ENCODE data around the gene CCDC60.

CCDC60 gene

GRCh38 chr12:119334430-119335170, at the start of gene CCDC60:
Gene CCDC60 (plus strand): TSS chr12:119334729. CDS start chr12:119335177, 448 bp downstream.
- no peak for DNase-seq

GRCh38 chr12:119288576-119288975, 46.0 kb upstream of the CCDC60 start:
- DNase-seq = no peak

DNA sequence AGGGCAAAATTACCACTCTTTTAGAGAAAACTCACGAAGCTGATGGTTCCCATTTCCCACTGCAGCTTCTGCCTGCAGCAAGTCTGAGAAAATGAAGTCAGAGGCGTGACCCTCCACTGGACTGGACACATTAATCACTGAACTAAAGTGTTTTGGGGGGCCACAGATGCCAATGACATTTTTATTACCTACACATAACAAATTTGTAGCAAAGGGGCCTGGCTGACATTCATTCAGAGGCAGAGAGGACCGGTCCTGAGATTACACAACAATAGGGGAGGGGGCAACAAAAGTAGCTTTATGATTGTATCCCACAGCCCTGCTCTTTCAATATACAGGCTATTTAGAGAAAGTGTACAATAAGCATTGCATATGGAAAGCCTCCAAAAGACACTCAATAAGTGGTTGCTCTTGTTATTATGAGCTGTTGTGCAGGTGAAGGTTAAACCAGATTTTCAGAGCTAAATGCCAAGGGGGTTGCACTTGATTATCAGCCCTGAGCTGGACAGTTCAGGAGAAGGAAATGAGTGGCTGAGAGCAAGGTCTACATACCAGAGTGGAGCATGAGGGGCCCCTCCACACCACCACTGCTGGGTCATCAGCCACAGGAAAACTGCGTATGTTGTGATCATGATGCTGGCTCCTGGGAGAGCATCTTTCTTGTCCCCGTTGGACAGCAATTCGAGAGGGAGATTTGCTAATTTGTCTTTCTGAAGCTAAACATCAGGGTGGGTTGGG, 41.5 kb upstream of the CCDC60 start:
- no peak for DNase-seq

GRCh38 chr12:119294211-119294610, 40.3 kb upstream of the CCDC60 start:
- DNase-seq = no peak

- peak; percentile 60 for DNase-seq
These were observed 38.0 kb upstream of the CCDC60 start for GRCh38 chr12:119296535-119296934.

DNA sequence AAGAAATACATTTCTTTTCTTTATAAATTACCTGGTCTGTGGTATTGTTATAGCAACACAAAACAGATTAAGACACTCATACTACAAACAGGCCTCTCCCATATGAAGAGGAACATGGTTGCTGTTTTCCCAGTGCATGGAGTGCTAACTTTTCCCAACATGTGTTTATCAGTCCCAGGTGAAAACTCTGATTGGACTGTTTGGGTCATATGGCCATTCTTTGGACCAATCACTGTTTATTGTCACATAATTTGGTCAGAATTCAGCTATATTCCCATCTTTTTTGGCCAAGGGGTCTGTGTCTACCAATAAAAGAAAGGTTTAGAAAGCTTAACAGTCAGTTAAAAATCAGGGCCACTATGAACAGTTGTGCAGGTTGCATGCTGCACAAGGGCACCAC, 35.4 kb upstream of the CCDC60 start:
- DNase-seq = no peak

- DNase-seq = no peak
These were observed 33.1 kb upstream of the CCDC60 start for GRCh38 chr12:119301379-119301778.

GRCh38 chr12:119302451-119303080, 32.0 kb upstream of the CCDC60 start:
- DNase-seq = no peak

- DNase-seq = no peak
These were observed 27.9 kb upstream of the CCDC60 start for GRCh38 chr12:119306593-119306992.

GRCh38 chr12:119307747-119308146, 26.8 kb upstream of the CCDC60 start:
- DNase-seq = no peak

- DNase-seq = no peak
These were observed 25.6 kb upstream of the CCDC60 start for GRCh38 chr12:119308708-119309456.

DNA sequence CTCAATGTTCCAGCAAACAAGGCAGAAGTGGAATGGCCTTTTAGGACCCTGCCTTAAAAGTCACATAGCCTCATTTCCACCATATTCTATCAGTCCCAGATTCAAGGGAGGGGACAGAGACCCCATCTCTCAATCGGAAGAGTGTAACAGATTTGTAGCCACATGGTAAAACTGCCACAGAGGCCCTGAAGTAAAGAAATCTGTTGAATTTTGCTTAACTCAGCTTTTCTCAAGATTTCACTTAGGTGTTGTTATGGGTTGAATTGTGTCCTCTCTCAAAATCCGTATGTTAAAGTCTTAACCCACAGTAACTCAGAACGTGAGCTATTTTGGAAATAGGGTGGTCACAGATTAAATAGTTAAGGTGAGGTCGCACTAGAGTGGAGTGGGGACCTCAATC, 22.7 kb upstream of the CCDC60 start:
- no peak for DNase-seq

DNA sequence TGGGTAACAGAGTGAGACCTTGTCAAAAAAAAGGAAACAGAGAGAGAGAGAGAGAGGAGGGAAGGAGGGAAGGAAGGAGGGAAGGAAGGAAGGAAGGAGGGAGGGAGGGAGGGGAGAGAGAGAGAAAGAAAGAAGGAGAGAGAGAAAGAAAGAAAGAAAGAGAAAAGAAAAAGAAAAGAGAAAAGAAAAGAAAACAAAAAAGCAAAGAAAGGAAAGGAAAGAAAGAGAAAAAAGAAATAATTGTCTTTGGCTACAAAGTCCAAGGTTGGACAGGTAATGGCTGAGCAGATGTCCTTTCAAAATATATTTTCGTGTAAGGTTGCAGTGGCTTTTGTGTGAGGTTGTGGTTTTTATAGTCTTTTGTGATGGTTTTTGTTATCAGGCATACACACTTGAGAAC, 21.6 kb upstream of the CCDC60 start:
- no peak for DNase-seq

DNA sequence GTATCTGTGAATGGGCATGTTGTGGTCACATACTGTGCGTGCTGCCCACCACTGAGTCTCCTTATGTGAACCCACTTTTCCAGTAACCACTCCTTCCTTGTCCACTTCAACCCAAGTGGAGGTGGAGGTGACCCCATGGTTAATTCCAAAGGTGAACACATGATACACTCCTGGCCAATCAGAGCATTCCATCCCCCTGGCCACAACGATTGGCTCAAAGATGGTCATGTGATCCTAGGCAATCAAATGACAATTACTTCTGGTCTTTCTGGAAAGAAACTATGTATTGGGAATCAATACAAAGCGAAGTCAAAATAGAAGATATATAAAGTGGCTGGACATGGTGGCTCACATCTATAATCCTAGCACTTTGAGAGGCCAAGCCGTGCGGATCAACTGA, 20.2 kb upstream of the CCDC60 start:
- no peak for DNase-seq

DNA sequence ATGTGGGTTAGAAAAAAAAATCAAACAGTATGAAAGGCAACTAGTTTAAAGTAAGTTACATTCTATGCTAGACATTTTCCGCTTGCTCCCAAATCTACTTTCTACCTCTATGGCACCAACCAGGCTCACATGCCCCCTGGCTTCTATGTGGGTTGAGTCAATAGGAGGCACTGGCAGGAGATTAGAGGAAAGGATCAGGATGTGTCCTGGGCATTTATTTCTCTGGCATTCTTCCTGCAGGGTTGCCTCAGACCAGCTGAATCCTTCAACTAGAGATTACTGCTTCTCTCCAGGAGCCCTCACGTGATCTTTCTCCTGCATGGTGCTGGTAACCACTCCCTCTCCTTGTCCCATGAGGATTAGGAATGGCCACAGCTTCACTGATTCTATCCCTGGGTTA, 14.9 kb upstream of the CCDC60 start:
- DNase-seq = no peak

DNA sequence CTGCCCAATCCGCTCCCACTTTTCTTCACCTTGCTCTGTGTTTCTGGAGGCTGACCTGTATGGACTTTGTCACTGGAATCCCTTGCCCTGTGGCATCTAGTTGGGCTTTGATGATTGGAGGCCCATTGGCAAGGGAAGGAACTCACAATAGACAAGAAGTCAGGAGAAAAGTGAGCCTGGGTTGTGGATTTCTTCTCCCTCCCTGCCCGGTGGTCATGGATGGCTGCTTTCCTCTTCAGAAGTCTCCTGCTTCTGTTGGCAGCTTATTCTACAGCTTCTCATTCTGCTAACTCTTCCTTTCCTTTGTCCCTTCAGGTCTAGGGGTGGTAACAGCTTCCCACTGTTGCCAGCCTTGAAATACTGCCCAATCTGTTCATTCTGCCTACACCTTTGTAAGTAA, 13.9 kb upstream of the CCDC60 start:
- DNase-seq = no peak

GRCh38 chr12:119322301-119322723, 12.2 kb upstream of the CCDC60 start:
- DNase-seq = no peak

- DNase-seq = no peak
These were observed 8.7 kb upstream of the CCDC60 start for GRCh38 chr12:119325813-119326212.

DNA sequence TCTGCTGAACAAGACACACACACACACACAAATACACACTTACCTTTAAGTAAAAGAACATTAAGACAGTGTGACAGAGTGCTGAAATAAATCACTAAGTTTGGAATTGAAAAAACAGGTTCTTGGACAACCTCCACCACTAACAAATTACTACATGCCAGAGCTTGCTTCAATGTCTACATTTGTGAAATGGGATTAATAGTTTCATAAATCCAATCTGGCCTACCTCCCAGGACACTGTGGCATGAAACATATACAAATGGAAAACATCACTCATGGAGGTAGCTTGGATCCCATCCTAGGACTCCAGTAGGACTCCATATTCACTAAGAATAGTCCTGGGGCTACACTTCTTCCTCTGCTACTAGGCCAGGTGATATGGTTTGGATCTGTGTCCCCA, 8.2 kb upstream of the CCDC60 start:
- no peak for DNase-seq

DNA sequence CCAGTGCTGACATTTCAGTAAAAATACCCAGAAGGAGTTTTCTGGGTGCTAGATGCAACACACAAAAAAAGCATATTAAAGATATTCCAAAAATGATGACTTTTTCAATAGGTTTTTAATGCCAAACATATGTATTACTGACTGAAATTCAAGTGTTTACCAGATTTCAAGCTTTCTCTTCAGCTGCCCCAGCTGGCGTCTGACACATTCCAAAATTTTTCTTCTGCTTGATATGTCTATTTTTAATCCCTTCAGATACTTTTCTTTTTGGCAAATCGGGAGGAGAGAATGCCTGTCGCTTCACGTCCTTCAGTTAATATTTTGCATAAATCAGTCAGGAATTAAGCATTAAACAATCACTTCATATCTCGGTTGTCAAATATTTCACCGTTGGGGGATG, 7.1 kb upstream of the CCDC60 start:
- DNase-seq = no peak

GRCh38 chr12:119328111-119328510, 6.4 kb upstream of the CCDC60 start:
- peak; percentile 30 for DNase-seq

DNA sequence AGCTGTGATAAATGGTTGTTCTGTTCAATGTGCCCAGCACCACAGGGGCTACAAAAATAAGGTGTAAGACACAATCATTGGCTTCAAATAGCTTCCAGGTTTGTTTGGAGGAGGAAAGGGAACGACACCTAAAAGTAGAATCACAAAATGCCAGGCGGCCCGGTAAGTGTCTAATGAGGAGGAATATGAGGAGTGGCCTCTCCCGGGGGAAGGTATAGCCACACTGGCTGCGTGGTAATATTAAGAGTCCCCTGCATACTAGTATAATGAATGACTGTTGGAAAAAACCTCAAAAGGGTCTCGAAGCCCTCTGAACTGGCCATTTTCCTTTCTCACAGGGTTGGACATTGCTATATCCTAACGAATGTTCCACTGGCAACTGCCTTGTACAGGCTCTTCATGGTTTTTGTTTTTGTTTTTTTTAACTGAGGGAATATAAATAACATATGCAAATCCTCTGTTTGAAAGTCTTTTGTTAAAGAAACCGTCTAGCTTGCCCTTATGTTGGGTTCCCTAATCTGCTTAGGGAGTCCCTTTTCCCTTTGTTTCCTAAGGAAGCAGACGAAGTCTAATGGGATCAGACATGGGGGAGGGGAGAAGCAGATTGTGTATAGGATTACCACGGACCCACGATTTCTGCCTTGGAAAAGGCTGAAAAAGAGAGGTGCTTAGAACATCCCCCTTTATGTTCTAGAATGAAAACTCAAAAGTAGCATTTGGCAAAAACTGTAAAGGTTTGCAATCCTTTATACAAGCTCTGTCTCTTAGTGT, 4.2 kb downstream of the CCDC60 start:
- no peak for DNase-seq

GRCh38 chr12:119340578-119340977, 6.0 kb downstream of the CCDC60 start:
- DNase-seq = no peak
